ENCODE results near the gene C1orf105. TPM values are rescaled to one million over a fixed set of nuclear protein-coding genes. Genes with fewer than 3 reads are reported as not detected.

Gene C1orf105
- total and polyA plus RNA-seq, 2 of the 13 experiments (the other 11 are each of a cell fraction or from before 2014, with no cell fraction given), result 0.15 to 0.45 TPM

- in situ Hi-C loops (cut with HindIII; ENCODE audit: extremely low pct_ligation_motif_present, low pct_unique_long_range_greater_than_20kb), result no loop called here
- Histone ChIP-seq H3K36me3 (replicated peaks in 1 of 2; ENCODE audit: control insufficient read depth in 1 of 2, insufficient read depth in 2 of 2, low read length in 2 of 2) (no peaks in the 10 kb centered on the region), H3K79me2 (ENCODE audit: insufficient read depth, low read length) (no peaks in the 10 kb centered on the region), H3K4me2 (ENCODE audit: low read depth, low read length) (no peak overlapping the region), H2AFZ (ENCODE audit: low read length) (no peak overlapping the region), H3K4me3 (replicated peaks in 1 of 3; ENCODE audit: insufficient read depth in 1 of 3, low read depth in 2 of 3, low read length in 3 of 3) (no peak overlapping the region), H3K27me3 (ENCODE audit: control insufficient read depth in 1 of 2, insufficient read depth in 2 of 2, low read length in 2 of 2) (no peaks in the 10 kb centered on the region; a peak in 1 of 5 replicates), H3K9me3 (ENCODE audit: low read length) (no peaks in the 10 kb centered on the region), H3K4me1 (ENCODE audit: insufficient read depth, low read length) (peaks cover 15% of the 10 kb centered on the region), H3K27ac (ENCODE audit: extremely low read length, insufficient read depth, low read length) (no peak overlapping the region), H4K20me1 (ENCODE audit: insufficient read depth, low read length) (no peaks in the 10 kb centered on the region), H3K9ac (ENCODE audit: insufficient read depth, low read depth, low read length) (no peak overlapping the region)
- TF ChIP-seq ZNF780A (CRISPR knock-in tag; IDR thresholded peaks at IDR 0.05), result no peak
- TF ChIP-seq, protein P1, sequence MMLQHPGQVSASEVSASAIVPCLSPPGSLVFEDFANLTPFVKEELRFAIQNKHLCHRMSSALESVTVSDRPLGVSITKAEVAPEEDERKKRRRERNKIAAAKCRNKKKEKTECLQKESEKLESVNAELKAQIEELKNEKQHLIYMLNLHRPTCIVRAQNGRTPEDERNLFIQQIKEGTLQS (CRISPR knock-in tag; IDR thresholded peaks at IDR 0.05), result no peak
- TF ChIP-seq, protein P2, sequence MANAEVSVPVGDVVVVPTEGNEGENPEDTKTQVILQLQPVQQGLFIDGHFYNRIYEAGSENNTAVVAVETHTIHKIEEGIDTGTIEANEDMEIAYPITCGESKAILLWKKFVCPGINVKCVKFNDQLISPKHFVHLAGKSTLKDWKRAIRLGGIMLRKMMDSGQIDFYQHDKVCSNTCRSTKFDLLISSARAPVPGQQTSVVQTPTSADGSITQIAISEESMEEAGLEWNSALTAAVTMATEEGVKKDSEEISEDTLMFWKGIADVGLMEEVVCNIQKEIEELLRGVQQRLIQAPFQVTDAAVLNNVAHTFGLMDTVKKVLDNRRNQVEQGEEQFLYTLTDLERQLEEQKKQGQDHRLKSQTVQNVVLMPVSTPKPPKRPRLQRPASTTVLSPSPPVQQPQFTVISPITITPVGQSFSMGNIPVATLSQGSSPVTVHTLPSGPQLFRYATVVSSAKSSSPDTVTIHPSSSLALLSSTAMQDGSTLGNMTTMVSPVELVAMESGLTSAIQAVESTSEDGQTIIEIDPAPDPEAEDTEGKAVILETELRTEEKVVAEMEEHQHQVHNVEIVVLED (CRISPR knock-in tag; IDR thresholded peaks at IDR 0.05; ENCODE audit: borderline replicate concordance), result no peak
- no peak for TF ChIP-seq KDM5B (CRISPR knock-in tag; IDR thresholded peaks at IDR 0.05; ENCODE audit: borderline replicate concordance)
- no peak for TF ChIP-seq ZUFSP (CRISPR knock-in tag; IDR thresholded peaks at IDR 0.05; ENCODE audit: borderline replicate concordance)
- no peak for TF ChIP-seq NFATC3 (CRISPR knock-in tag; IDR thresholded peaks at IDR 0.05)
- TF ChIP-seq RFX3 (CRISPR knock-in tag; IDR thresholded peaks at IDR 0.05), result no peak
- no peak for TF ChIP-seq BRCA1 (CRISPR knock-in tag; IDR thresholded peaks at IDR 0.05)
- TF ChIP-seq HNF4A (CRISPR knock-in tag; IDR thresholded peaks at IDR 0.05), result no peak
- TF ChIP-seq SRF (IDR thresholded peaks at IDR 0.05; ENCODE audit: low read depth, low read length), result no peak
- TF ChIP-seq MAFF (IDR thresholded peaks at IDR 0.05; ENCODE audit: low read depth, low read length), result no peak
- TF ChIP-seq SAP130 (CRISPR knock-in tag; IDR thresholded peaks at IDR 0.05; ENCODE audit: low read depth), result no peak
- no peak for TF ChIP-seq SNAPC2 (CRISPR knock-in tag; IDR thresholded peaks at IDR 0.05)
- no peak for TF ChIP-seq ZNF292 (CRISPR knock-in tag; IDR thresholded peaks at IDR 0.05; ENCODE audit: borderline replicate concordance, low read depth)
- TF ChIP-seq, protein P3, sequence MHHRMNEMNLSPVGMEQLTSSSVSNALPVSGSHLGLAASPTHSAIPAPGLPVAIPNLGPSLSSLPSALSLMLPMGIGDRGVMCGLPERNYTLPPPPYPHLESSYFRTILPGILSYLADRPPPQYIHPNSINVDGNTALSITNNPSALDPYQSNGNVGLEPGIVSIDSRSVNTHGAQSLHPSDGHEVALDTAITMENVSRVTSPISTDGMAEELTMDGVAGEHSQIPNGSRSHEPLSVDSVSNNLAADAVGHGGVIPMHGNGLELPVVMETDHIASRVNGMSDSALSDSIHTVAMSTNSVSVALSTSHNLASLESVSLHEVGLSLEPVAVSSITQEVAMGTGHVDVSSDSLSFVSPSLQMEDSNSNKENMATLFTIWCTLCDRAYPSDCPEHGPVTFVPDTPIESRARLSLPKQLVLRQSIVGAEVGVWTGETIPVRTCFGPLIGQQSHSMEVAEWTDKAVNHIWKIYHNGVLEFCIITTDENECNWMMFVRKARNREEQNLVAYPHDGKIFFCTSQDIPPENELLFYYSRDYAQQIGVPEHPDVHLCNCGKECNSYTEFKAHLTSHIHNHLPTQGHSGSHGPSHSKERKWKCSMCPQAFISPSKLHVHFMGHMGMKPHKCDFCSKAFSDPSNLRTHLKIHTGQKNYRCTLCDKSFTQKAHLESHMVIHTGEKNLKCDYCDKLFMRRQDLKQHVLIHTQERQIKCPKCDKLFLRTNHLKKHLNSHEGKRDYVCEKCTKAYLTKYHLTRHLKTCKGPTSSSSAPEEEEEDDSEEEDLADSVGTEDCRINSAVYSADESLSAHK (CRISPR knock-in tag; IDR thresholded peaks at IDR 0.05; ENCODE audit: borderline replicate concordance), result no peak
- no peak for TF ChIP-seq NR2C2 (CRISPR knock-in tag; IDR thresholded peaks at IDR 0.05; ENCODE audit: borderline replicate concordance)
- WGBS (ENCODE audit: low lambda C conversion rate), result 48% methylated on average over 1 of the region's 1 CpG
- BruUV-seq (replicated peaks), result no TSS peak
- ATAC-seq, result no peak
- no peak for DNase-seq (ENCODE audit: low spot score)
- CTCF ChIA-PET (ENCODE audit: low intra/inter-chr PET ratio, low total read pairs), result interaction anchor here (1.7 to 2.4 kb wide), 2 partner anchors 265 to 398 kb away, joined by 7 to 14 read pairs; no protein-coding TSS in a partner anchor
- no peak for FAIRE-seq
- POLR2A ChIA-PET, result no interaction called here
- intact Hi-C loops (cut with micrococcal nuclease; ENCODE audit: unreplicated experiment), result no loop called here
These were observed 19.8 kb upstream of the C1orf105 start for GRCh38 chr1:172400722-172401105.

Measured in HepG2 (cell line).